Measurements from ENCODE around the gene ZNFX1.

GRCh38 chr20:49308875-49309274, 31.0 kb upstream of the ZNFX1 start:
- TF ChIP-seq POLR2A (IDR thresholded peaks at IDR 0.05), result no peak
- no peak for TF ChIP-seq CTCF (IDR thresholded peaks at IDR 0.05)
- no peak for TF ChIP-seq POLR2AphosphoS5 (IDR thresholded peaks at IDR 0.05)
- no peak for TF ChIP-seq EP300 (IDR thresholded peaks at IDR 0.05)
